ENCODE measurements around the gene MISP. TPM values are rescaled to one million over a fixed set of nuclear protein-coding genes. Genes with fewer than 3 reads are reported as not detected.

MISP gene
- total and polyA plus RNA-seq, 2 experiments from 2014 or later, result 0.27 to 0.28 TPM

GRCh38 chr19:791567-792305 is 40.8 kb downstream of the MISP start (continued):
- no peak for TF ChIP-seq NANOG (IDR thresholded peaks at IDR 0.05; ENCODE audit: borderline replicate concordance)

DNA sequence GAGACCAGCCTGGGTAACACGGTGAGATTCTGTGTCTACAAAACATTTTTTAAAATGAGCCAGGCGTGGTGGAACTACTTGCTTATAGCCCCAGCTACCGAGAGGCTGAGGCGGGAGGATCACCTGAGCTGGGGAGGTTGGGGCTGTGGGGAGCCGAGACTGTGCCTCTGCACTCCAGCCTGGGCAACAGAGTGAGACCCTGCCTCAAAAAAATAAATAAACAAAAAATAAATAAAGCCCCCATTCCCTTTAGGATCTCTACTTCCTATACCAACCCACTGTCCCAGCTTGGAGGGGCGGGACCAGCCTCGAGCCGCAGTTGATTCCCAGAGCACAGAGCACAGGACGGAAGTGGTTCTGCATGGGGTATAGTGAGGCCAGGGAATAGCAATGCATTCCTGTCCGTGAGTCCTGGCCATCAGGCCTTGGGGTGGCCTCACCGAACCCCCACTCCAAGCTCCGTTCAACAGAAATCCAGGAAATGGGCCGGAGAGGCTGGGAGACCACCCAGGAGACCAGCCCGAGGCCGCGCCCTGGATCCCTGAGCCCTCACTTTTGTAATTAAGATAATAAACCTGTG is 41.5 kb downstream of the MISP start:
- Histone ChIP-seq H3K27me3 (ENCODE audit: insufficient read depth) (no peaks in the 10 kb centered on the region), H3K4me2 (peak overlapping the region; percentile 40; the same call in 1 of the 2 replicates), H3K4me1 (ENCODE audit: insufficient read depth) (peaks cover 42% of the 10 kb centered on the region), H3F3A (replicated peaks; ENCODE audit: low read depth) (peaks cover 31% of the 10 kb centered on the region), H3K27ac (ENCODE audit: low read depth) (0 out of 2 replicates have a peak overlapping the region, but pooled peaks have one; percentile 50), H3K9me2 (ENCODE audit: insufficient read depth) (no peaks in the 10 kb centered on the region), H2AFZ (no peak overlapping the region), H4K20me1 (replicated peaks; ENCODE audit: insufficient read depth) (no peaks in the 10 kb centered on the region), H3K79me2 (replicated peaks; ENCODE audit: insufficient read depth) (0 out of 2 replicates have a peak, but pooled peaks cover 3% of the 10 kb centered on the region), H3K4me3 (no peak overlapping the region), H3K36me3 (ENCODE audit: insufficient read depth) (no peaks in the 10 kb centered on the region)
- Mint-ChIP-seq H3K27ac (0 out of 2 replicates have a peak overlapping the region, but pooled peaks have one; percentile 41), H3K4me1 (peaks cover 32% of the 10 kb centered on the region), H3K9me3 (no peaks in the 10 kb centered on the region), H3K27me3 (ENCODE audit: insufficient read depth, low read depth, poor library complexity) (peaks cover 8% of the 10 kb centered on the region), H3K4me3 (no peak overlapping the region), H3K36me3 (ENCODE audit: low read depth) (no peaks in the 10 kb centered on the region; the same call in 2 of the 3 replicates)
- ATAC-seq (no peak), DNase-seq (ENCODE audit: low spot score) (peak; percentile 48)
- TF ChIP-seq EZH2 (IDR thresholded peaks at IDR 0.05; ENCODE audit: low read depth, unreplicated experiment), result no peak
- TF ChIP-seq ZNF331 (CRISPR knock-in tag; IDR thresholded peaks at IDR 0.05; ENCODE audit: low read depth), result no peak
- no peak for TF ChIP-seq ZNF114 (CRISPR knock-in tag; IDR thresholded peaks at IDR 0.05)
- no peak for TF ChIP-seq STAT1 (IDR thresholded peaks at IDR 0.05; ENCODE audit: unreplicated experiment)
- TF ChIP-seq, protein P1, sequence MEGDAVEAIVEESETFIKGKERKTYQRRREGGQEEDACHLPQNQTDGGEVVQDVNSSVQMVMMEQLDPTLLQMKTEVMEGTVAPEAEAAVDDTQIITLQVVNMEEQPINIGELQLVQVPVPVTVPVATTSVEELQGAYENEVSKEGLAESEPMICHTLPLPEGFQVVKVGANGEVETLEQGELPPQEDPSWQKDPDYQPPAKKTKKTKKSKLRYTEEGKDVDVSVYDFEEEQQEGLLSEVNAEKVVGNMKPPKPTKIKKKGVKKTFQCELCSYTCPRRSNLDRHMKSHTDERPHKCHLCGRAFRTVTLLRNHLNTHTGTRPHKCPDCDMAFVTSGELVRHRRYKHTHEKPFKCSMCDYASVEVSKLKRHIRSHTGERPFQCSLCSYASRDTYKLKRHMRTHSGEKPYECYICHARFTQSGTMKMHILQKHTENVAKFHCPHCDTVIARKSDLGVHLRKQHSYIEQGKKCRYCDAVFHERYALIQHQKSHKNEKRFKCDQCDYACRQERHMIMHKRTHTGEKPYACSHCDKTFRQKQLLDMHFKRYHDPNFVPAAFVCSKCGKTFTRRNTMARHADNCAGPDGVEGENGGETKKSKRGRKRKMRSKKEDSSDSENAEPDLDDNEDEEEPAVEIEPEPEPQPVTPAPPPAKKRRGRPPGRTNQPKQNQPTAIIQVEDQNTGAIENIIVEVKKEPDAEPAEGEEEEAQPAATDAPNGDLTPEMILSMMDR (conservative IDR thresholded peaks at IDR 0.05; ENCODE audit: low read depth in 2 of 2), result no peak
- no peak for TF ChIP-seq CREB1 (CRISPR knock-in tag; IDR thresholded peaks at IDR 0.05; ENCODE audit: low read depth)
- no peak for TF ChIP-seq JUNB (IDR thresholded peaks at IDR 0.05; ENCODE audit: unreplicated experiment)
- TF ChIP-seq POLR2AphosphoS5 (IDR thresholded peaks at IDR 0.05; ENCODE audit: low read depth), result no peak
- no peak for TF ChIP-seq NANOG (IDR thresholded peaks at IDR 0.05; ENCODE audit: borderline replicate concordance)
- TF ChIP-seq, protein P2, sequence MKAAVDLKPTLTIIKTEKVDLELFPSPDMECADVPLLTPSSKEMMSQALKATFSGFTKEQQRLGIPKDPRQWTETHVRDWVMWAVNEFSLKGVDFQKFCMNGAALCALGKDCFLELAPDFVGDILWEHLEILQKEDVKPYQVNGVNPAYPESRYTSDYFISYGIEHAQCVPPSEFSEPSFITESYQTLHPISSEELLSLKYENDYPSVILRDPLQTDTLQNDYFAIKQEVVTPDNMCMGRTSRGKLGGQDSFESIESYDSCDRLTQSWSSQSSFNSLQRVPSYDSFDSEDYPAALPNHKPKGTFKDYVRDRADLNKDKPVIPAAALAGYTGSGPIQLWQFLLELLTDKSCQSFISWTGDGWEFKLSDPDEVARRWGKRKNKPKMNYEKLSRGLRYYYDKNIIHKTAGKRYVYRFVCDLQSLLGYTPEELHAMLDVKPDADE (IDR thresholded peaks at IDR 0.05), result no peak
- TF ChIP-seq EZH2phosphoT487 (IDR thresholded peaks at IDR 0.05; ENCODE audit: unreplicated experiment), result no peak
- TF ChIP-seq REST (IDR thresholded peaks at IDR 0.05; ENCODE audit: unreplicated experiment), result no peak
